GM21360 (cell line): Measurements from ENCODE around the gene PRKAR1A.

Experiments used
- ATAC-seq: cut with Tn5 transposase; IDR thresholded peaks from one replicate; pipeline ENCODE4 v1.9.1; 2021; ENCODE audit warnings: mild to moderate bottlenecking, moderate library complexity; ENCODE audit not compliant: unreplicated experiment

PRKAR1A gene

DNA sequence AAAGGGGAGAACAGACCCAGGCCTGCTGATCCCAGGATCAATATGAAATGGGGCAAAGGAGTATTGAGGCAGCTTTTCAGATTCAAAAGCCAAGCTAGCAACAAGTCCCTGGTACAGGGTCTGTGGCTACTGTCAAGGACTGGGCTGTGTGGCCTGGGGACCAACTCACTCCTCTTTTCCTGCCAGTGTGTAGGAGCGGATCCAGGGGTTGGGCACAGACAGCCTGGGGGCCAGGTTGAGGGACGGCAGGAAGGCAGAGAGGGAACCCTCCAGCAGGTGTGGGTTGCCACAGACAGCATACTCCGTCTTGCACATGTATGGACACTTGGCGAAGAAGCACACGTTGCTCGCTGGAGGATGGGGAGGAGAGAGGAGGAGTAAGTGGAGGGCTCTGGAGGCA lies 29.6 kb downstream of the PRKAR1A start:
- no peak for ATAC-seq

DNA sequence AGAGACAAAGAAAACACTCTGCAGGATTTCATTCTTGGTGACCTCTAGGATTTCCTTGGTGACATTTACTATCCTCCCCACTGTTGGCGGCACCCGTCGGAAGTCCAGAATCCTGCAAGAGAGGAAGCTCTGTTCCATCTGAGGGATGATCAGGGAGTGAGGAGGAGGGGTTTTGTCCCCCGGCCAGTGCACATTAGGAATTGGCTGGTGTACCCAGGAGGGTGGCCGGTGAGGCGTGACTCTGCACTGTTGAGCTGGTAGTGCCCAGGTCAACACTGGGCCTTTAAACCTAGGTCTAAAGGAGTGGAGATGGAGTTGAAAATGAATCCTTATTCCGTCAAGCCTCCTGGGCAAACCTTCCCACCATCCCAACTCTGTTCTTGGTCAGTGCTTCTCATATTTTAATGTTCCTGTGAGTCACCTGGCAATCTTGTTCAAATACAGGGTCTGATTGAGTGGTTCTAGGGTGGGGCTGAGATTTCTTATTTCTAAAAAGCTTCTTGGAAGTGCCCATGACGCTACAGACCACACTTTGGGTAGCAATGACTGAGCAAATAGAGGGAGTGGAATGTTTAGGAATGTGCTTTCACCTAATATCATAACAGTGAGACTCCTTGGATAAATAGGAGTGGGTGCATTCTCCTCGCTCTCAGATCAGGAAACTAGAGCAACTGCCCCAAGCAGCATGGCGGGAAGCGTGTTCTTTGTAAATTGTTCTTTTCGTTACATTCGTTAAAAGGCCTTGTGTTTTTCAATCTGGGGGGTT lies 30.7 kb downstream of the PRKAR1A start:
- no peak for ATAC-seq

DNA sequence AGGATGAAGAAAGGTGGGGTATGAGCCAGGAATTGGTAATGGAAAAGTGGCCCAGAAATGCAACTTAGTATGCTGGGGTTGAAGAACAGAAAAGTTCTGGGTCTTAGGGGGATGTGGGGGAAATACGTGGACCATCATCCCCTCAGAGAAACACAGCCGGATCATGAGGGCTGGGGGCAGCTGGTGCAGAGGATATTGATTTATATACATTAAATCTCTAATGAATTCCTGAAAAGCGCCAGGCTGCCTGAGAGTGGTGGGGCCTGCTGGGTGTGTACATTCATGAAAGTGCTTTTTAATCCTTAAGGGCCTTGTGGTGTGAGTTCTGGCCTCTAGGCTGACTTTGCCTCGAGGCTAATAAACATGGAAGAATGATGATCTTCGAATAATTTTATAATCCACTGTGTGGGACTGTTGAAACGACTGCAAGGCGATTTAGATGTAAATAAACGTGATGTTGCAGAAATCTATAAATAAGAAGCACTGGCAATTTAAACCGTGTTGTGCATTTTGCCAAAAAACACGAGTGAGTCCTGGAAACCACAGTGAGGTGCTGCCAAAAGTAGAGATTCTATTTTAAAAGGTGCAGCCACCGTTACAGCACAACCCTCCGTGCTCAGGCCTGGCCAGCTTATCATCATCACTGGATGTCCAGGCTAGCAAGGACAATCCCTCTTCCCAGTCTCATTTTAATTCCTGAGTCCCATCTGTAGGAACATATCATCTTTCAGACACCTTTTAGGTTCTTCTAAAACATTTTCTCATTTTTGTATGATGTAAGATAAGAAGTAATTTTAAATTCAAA lies 32.1 kb downstream of the PRKAR1A start:
- ATAC-seq = no peak

DNA sequence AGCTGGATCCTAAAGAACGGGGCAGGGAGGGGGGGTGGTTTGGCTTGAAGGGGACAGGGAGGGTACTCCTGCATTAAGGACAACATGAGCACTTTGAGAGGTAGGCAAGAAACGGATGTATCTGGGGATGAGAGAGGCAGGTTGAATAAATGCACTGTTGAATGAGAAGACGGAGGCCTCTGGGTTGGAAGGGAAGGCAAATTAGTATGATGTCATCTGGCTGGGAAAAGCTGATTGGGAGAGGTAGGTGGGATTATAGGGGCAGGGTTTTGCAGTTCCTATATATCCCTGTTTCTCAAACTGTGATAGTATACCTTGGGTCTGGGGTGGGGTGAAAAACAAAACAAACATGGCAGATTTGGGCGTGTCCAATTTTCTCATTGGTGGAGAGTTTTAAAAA lies 44.3 kb downstream of the PRKAR1A start:
- no peak for ATAC-seq

GRCh38 chr17:68559316-68559715 lies 47.1 kb downstream of the PRKAR1A start:
- ATAC-seq = no peak

GRCh38 chr17:68560966-68561720 lies 48.9 kb downstream of the PRKAR1A start:
- no peak for ATAC-seq

DNA sequence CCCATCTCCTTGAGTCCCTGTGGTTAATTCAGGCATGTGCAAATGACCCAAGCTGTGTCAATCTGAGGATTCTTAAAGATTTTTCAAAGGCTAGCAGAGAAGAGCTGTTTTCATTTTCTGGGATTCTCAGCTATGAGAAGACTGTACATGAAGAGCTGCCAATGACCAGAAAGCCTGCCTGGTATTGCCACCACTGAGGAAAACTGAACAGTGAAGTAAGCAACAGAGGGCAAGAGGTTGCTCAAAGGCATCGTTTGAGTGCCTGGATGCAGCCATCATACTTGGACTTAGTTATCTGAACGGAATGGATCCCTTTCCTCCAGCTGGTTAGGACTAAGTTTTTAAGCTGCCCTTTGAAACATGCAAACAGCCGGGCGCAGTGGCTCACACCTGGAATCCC lies 50.5 kb downstream of the PRKAR1A start:
- no peak for ATAC-seq

GRCh38 chr17:68564415-68565111 lies 52.3 kb downstream of the PRKAR1A start:
- ATAC-seq = no peak

DNA sequence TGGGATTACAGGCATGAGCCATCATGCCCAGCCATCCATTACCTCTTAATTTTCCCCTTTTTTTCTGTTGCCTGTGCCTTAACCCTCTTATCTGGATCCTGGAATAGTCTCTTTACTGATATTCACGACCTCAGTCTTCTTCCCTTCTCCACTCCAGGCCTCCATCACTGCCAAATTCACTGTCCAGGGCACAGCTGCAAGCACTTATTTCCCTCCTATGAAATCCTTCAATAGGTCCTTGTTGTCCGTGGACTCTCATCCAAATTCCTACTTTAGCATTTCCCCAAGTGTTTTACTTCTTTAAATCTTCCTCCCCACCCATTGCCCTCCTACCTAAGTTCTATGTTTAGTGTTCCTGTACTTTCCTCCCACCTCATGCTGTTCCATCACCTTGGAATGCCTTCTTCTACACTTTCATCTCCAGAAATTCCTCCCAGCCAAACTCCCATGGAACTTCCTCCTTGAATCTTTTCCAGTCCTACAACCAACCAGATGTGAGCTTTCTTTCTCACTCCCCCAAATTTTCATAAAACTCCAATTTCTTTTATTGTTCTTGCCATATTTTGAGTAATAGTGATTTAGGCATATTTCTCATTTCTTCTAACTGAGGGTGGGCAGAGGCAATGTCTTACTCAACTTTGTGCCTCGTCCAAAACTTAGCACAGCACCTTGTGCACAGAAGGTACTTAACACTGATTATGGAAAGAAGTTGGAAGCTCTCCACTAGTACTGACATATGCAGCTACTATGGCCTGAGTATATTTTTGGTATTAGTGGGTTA lies 53.6 kb downstream of the PRKAR1A start:
- no peak for ATAC-seq

DNA sequence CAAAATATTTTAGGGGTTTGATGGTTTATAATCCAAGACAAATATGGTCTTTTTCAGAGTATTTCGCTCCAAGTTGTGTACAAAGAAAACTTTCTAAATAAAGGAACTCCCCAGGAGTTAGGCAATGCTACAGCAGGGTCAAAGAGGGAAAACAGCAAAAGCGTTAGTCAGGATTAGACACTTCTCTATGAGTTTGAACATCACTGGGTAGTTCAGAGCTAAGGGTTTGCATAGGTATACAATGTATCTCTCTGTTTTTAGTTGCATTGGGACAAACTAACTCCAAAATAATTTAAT lies 54.2 kb downstream of the PRKAR1A start:
- ATAC-seq = no peak

DNA sequence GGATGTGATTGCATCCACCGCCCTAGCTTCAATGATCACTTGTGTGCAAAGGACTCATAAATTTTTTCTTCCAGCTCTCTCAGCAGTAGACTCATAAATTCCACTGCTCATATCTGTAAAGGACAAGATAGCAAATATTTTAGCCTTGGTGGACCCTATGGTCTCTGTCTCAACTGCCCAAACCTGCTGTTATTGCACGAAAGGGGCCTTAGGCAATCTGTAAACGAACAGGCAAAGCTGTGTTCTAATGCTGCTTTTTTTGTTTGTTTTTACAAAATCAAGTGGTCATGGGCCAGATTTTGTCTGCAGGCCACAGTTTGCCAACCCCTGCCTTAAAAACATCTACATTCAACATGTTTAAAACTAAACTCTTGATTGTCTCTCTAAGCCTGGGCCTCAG lies 54.8 kb downstream of the PRKAR1A start:
- ATAC-seq = no peak

DNA sequence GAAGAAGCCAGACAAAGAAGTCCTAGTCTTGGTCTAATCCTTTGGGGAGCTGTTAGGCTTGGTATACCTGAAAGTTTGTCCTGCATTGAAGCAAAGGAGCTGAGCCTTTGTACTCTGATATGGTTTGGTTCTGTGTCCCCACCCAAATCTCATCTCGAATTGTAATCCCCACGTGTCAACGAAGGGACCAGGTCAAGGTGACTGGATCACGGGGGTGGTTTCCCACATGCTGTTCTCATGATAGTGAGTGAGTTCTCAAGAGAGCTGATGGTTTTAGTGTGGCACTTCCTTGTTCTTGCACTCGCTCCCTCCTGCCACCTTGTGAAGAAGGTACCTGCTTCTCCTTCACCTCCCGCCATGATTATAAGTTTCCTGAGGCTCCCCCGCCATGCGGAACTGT lies 55.4 kb downstream of the PRKAR1A start:
- no peak for ATAC-seq

DNA sequence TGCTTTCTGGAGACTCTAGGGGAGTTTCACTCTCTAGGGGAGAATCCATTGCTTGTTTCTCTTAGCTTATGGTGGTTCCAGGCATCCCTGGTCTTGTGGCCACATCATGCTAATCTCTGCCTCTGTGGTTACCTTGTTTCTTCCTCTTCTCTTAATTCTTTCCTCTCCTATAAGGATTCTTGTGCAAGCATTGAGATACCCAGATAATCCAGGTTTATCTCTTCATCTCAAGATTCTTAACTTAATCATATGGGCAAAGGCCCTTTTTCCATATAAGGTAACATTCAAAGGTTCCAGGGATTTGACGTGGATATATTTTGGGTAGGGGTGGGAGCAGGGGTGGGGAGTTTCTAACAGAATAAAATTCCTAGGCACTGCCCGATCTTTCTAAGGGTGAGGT lies 56.4 kb downstream of the PRKAR1A start:
- ATAC-seq = no peak

GRCh38 chr17:68569346-68569745 lies 57.1 kb downstream of the PRKAR1A start:
- ATAC-seq = no peak

DNA sequence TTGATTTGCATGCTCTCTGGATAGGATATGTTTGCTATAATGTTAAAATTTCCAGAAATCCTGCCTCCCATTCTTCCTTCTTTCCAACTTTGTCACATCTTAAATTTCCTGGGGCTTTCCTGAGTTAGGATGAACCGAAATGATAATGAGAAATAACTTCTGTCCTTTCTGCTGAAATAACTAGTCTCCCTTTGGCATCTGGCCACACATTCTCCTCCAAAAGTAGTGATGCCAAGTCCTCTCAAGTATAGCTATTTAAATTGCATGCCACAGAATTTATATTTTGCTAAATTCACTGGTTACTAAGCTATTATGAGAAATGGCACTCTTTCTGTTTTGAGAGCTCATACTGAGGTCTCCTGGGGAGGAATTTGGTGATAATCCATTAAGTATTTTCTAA lies 58.3 kb downstream of the PRKAR1A start:
- ATAC-seq = no peak

GRCh38 chr17:68572138-68572842 lies 60.1 kb downstream of the PRKAR1A start:
- ATAC-seq = no peak

- ATAC-seq = no peak
Observed at GRCh38 chr17:68573338-68573737, 61.1 kb downstream of the PRKAR1A start.

DNA sequence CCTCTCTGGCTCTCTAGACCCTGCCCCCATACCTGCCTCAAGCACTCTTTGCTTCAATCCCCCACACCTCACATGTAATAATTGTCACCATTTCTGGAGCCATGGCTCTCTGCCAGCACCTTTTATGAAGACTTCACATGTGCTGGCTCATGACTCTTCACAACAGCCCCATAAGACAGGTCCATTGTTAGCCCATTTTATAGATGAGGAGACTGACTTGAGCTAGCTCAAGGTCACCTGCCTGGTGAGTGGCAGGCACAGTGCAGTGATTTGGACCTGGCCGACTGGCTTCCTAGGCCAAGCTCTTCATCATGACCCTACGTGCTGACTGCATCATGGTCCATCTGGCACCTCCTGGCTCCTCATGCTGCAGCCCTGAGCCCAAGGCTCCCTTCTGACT lies 63.9 kb downstream of the PRKAR1A start:
- no peak for ATAC-seq

- no peak for ATAC-seq
Observed at GRCh38 chr17:68576811-68577496, 64.7 kb downstream of the PRKAR1A start.
